ENCODE data around the gene UBE2J2.

UBE2J2 gene

DNA sequence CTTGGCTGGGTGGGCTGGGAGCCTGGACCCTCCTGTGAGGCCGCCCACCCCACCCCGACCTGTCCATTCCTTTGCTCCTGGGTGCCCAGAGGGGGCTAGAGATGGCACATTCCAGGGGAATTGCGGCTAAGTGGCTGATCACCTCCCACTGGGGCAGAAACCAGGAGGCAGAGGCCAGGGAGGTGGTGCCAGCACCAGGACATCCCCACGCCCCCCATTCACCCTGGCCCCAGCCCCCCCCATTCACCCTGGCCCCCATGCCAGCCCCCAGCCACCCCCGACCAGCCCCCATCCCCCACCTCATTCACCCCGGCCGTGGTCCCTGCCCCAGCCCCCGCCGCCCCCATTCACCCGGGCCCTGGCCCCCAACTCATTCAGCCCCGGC lies 33.3 kb downstream of the UBE2J2 start:
- Histone ChIP-seq H3K4me1 (no peaks in the 10 kb centered on the region), H3K36me3 (ENCODE audit: control insufficient read depth, insufficient read depth, low read length) (no peaks in the 10 kb centered on the region), H3K4me2 (ENCODE audit: low read length) (no peak overlapping the region), H3K79me2 (no peaks in the 10 kb centered on the region), H3K4me3 (ENCODE audit: low read depth, low read length) (no peak overlapping the region), H3K9me3 (ENCODE audit: control insufficient read depth, low read length) (no peaks in the 10 kb centered on the region), H3K9ac (no peak overlapping the region), H2AFZ (no peak overlapping the region), H3K27me3 (ENCODE audit: control insufficient read depth, insufficient read depth, low read length) (no peaks in the 10 kb centered on the region), H3K27ac (no peak overlapping the region)
- TF ChIP-seq CTCF (IDR thresholded peaks at IDR 0.05): no peak

DNA sequence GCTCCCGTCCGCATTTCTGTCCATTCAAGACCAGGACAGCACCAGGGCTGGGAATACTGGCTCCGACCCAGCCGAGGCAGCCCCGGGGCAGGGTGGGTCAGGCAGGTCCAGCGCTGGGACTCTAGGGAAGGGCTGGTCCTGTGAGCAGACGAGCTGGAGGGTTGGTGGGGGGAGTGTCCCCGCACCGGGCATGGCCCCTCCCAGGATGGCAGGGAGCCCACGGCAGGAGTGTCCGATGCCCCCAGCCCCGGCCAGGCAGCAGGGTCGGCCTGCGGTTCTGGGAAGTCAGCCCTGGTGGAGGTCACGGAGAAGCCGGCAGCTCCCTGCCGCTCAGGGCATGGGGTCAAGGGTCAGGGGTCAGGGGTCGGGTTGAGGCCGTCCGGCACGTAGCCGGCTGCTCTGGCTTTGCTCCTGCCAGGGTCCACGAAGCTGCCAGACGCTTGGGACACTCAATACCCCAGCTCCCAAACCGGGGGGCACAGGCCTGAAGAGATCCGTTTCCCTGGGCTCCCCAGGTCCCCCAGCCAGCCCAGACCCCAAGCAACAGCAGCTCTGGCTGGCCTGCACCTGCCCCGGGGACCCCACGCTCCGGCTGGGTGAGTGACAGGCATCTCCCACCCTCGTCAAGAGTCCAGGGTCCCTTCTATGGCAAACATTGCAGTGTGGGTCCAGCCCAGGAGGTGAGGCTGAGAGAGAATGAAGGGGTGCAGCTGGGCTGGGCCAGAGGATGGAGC lies 33.9 kb downstream of the UBE2J2 start:
- H3K4me1 ChIP-seq: no peaks in the 10 kb centered on the region
- no peak overlapping the region for H3K4me3 ChIP-seq (ENCODE audit: low read depth, low read length)
- H3K9me3 ChIP-seq (ENCODE audit: control insufficient read depth, low read length): no peaks in the 10 kb centered on the region
- H2AFZ ChIP-seq: no peak overlapping the region
- H3K4me2 ChIP-seq (ENCODE audit: low read length): no peak overlapping the region
- H3K27ac ChIP-seq: no peak overlapping the region
- H3K9ac ChIP-seq: no peak overlapping the region
- H3K36me3 ChIP-seq (ENCODE audit: control insufficient read depth, insufficient read depth, low read length): no peaks in the 10 kb centered on the region
- no peaks in the 10 kb centered on the region for H3K27me3 ChIP-seq (ENCODE audit: control insufficient read depth, insufficient read depth, low read length)
- no peak for TF ChIP-seq CTCF (IDR thresholded peaks at IDR 0.05)
- H3K79me2 ChIP-seq: no peaks in the 10 kb centered on the region

- Histone ChIP-seq H3K27me3 (ENCODE audit: control insufficient read depth, insufficient read depth, low read length) (no peaks in the 10 kb centered on the region), H2AFZ (no peak overlapping the region), H3K27ac (no peak overlapping the region), H3K4me3 (ENCODE audit: low read depth, low read length) (no peak overlapping the region), H3K9me3 (ENCODE audit: control insufficient read depth, low read length) (no peaks in the 10 kb centered on the region), H3K4me2 (ENCODE audit: low read length) (no peak overlapping the region), H3K36me3 (ENCODE audit: control insufficient read depth, insufficient read depth, low read length) (no peaks in the 10 kb centered on the region), H3K4me1 (no peaks in the 10 kb centered on the region), H3K9ac (no peak overlapping the region), H3K79me2 (no peaks in the 10 kb centered on the region)
- TF ChIP-seq CTCF (IDR thresholded peaks at IDR 0.05): no peak
Observed at GRCh38 chr1:1239227-1239613, 34.4 kb downstream of the UBE2J2 start.

- no peak for TF ChIP-seq CTCF (IDR thresholded peaks at IDR 0.05)
- no peaks in the 10 kb centered on the region for H3K9me3 ChIP-seq (ENCODE audit: control insufficient read depth, low read length)
Observed at GRCh38 chr1:1238702-1239178, 34.9 kb downstream of the UBE2J2 start.

More at GRCh38 chr1:1238702-1239178, 34.9 kb downstream of the UBE2J2 start:
- Histone ChIP-seq H3K27me3 (ENCODE audit: control insufficient read depth, insufficient read depth, low read length) (no peaks in the 10 kb centered on the region), H3K4me1 (no peaks in the 10 kb centered on the region), H3K27ac (no peak overlapping the region), H2AFZ (no peak overlapping the region), H3K4me3 (ENCODE audit: low read depth, low read length) (no peak overlapping the region), H3K79me2 (no peaks in the 10 kb centered on the region), H3K36me3 (ENCODE audit: control insufficient read depth, insufficient read depth, low read length) (no peaks in the 10 kb centered on the region), H3K4me2 (ENCODE audit: low read length) (no peak overlapping the region), H3K9ac (no peak overlapping the region)

All from parathyroid adenoma (tissue), 2 donors.